Upper lobe of left lung (tissue), 6 donors: Measurements from ENCODE around the gene VWA1. TPM values are rescaled to one million over a fixed set of nuclear protein-coding genes. Genes with fewer than 3 reads are reported as not detected.
"Not testable (repeated sequence)": the region's sequence is repeated elsewhere in the genome, so short reads cannot be mapped to it uniquely, and the experiment has no call there.

Source experiments
- ATAC-seq, 2 donors: fragments of 200-7000 bp; cut with Tn5 transposase; one replicate each; pipeline ENCODE4 v1.9.1; 2022; ENCODE audit warnings: mild to moderate bottlenecking in 2 of 2, moderate library complexity in 2 of 2; ENCODE audit not compliant: low FRiP score in 2 of 2
- DNase-seq, 2 donors: peaks; one replicate each; pipeline ENCODE4 v3.0.0-alpha.2; 2019 to 2020
- H3K27ac ChIP-seq, 4 donors: fragments of 200-600 bp; sonication (generic); one replicate each; pipeline ENCODE4 v1.5.1; 2016 to 2019
- H3K27me3 ChIP-seq, 4 donors: fragments of 200-600 bp; sonication (generic); one replicate each; pipeline ENCODE4 v1.5.1; 2017 to 2019
- H3K36me3 ChIP-seq, 4 donors: fragments of 200-600 bp; sonication (generic); one replicate each; pipeline ENCODE4 v1.5.1; 2016 to 2019
- H3K4me1 ChIP-seq, 4 donors: fragments of 200-600 bp; sonication (generic); one replicate each; pipeline ENCODE4 v1.5.1; 2018 to 2019
- H3K4me3 ChIP-seq, 4 donors: fragments of 200-600 bp; sonication (generic); one replicate each; pipeline ENCODE4 v1.5.1; 2017 to 2019; ENCODE audit warnings: mild to moderate bottlenecking in 2 of 4, moderate library complexity in 1 of 4
- H3K9me3 ChIP-seq, 4 donors: fragments of 200-600 bp; sonication (generic); one replicate each; pipeline ENCODE4 v1.5.1; 2018 to 2019
- CTCF ChIP-seq, 6 experiments: fragments of 450-650 bp in 4 of 6; fragments of 200-600 bp in 2 of 6; sonication (generic) in 2 of 6; IDR thresholded peaks; one replicate each; pipeline ENCODE4 v1.5.1; 2016 to 2019; ENCODE audit warnings: antibody characterized with exemption in 6 of 6
- EP300 ChIP-seq, 4 donors: sonication (generic); formaldehyde crosslinking; IDR thresholded peaks; one replicate each; pipeline ENCODE4 v1.5.1; 2017; ENCODE audit warnings: antibody characterized with exemption in 4 of 4, control low read depth in 2 of 4
- POLR2A ChIP-seq, 4 donors: fragments of 450-650 bp; IDR thresholded peaks; one replicate each; pipeline ENCODE4 v1.5.1; 2016 to 2017; ENCODE audit warnings: antibody characterized with exemption in 4 of 4, mild to moderate bottlenecking in 2 of 4
- POLR2AphosphoS5 ChIP-seq, 2 donors: sonication (generic); formaldehyde crosslinking; IDR thresholded peaks; one replicate each; pipeline ENCODE4 v1.5.1; 2017; ENCODE audit warnings: antibody characterized with exemption in 2 of 2
- WGBS, 2 donors: methylation state at CpG; one replicate each; pipeline ENCODE4 v1.1.5; 2017 to 2018; 5-methylcytosine and 5-hydroxymethylcytosine counted together
- total RNA-seq, 6 donors: library from RNA; depleted of rRNA in 4 of 6; stranded (reverse); fragments of >200 nt in 4 of 6; gene quantifications; one replicate each; pipeline versions ENCODE4 v1.1.0 to v1.2.1, GENCODE V29; 2016 to 2021
- donor health status: DM: no; HTN: no; CAD: no; lungs with moderate emphysema.
- donor health status: DM: no; HTN: yes; CAD: no; lungs with severe emphysema.

The VWA1 gene
- total RNA-seq, 6 donors from 2014 or later: 41.8 to 108 (median 62.5) TPM

DNA sequence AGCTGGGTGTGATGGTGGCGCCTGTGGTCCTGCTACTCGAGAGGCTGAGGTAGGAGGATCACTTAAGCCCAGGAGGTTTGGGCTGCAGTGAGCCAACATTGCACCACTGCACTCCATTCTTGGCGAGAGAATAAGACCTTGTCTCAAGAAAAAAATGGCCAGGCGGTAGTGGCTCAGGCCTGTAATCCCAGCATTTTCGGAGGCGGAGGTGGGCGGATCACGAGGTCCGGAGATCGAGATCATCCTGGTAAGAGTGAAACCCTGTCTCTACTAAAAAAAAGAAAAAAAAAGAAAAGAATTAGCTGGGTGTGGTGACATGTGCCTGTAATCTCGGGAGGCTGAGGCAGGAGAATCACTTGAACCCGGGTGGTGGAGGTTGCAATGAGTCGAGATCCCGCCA, 47.4 kb downstream of the VWA1 start:
- Histone ChIP-seq H3K27me3 (no peaks in the 10 kb centered on the region), H3K27ac (no peak overlapping the region), H3K4me1 (no peaks in the 10 kb centered on the region), H3K4me3 (no peak overlapping the region), H3K9me3 (no peaks in the 10 kb centered on the region), H3K36me3 (peaks cover 18 to 81% (median 64%) of the 10 kb centered on the region in 4 donors)
- DNase-seq: no peak
- TF ChIP-seq EP300 (IDR thresholded peaks at IDR 0.05) (no peak), CTCF (IDR thresholded peaks at IDR 0.05) (no peak), POLR2AphosphoS5 (IDR thresholded peaks at IDR 0.05) (no peak), POLR2A (IDR thresholded peaks at IDR 0.05) (no peak)
- 96 to 97% methylated on average over 14 of the region's 14 CpGs for WGBS, 2 donors
- no peak for ATAC-seq

GRCh38 chr1:1483714-1484113, 48.2 kb downstream of the VWA1 start:
- Histone ChIP-seq H3K27me3 (no peaks in the 10 kb centered on the region), H3K27ac (no peak overlapping the region), H3K9me3 (no peaks in the 10 kb centered on the region), H3K4me1 (no peaks in the 10 kb centered on the region), H3K4me3 (no peak overlapping the region), H3K36me3 (peaks cover 15 to 84% (median 66%) of the 10 kb centered on the region in 4 donors)
- peak in 1 of 2 donors; percentile 80 for DNase-seq
- TF ChIP-seq POLR2A (IDR thresholded peaks at IDR 0.05): no peak
- no peak for TF ChIP-seq EP300 (IDR thresholded peaks at IDR 0.05)
- no peak for TF ChIP-seq CTCF (IDR thresholded peaks at IDR 0.05)
- no peak for TF ChIP-seq POLR2AphosphoS5 (IDR thresholded peaks at IDR 0.05)
- no peak for ATAC-seq
- 88 to 95% methylated on average over 16 of the region's 16 CpGs for WGBS, 2 donors

- H3K36me3 ChIP-seq: peaks cover 7 to 86% (median 68%) of the 10 kb centered on the region in 4 donors
- 88 to 94% methylated on average over 9 to 37 of the region's 46 CpGs for WGBS, 2 donors
- not testable (repeated sequence) for ATAC-seq
Measured at GRCh38 chr1:1484976-1485750, 49.7 kb downstream of the VWA1 start.

DNA sequence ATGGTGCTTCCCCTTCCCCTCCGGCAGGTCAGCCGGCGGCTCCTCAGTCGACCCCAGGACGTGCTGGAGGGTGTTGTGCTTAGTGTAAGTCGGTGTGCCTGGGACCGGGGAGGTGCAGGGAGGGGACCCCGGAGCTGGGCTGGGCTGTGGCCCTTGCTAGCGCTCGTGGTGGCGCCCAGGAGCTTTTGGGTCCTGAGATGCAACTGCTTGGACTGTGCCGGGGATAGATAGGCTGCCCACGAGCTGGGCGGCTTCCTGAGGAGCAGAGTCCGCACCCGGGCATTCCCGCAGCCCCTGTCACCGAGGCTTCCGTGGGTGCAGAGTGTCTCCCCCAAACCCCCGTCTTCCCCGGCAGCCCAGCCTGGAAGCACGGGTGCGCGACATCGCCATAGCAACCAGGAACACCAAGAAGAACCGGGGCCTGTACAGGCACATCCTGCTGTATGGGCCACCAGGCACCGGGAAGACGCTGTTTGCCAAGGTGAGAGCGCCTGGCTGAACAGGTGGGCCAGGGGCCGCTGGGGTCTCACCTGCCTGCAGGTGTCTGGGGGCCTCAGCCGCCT, 50.3 kb downstream of the VWA1 start:
- peak in 1 of 2 donors; percentile 66 for DNase-seq
- not testable (repeated sequence) for H3K4me3 ChIP-seq, H3K27ac ChIP-seq, ATAC-seq, H3K9me3 ChIP-seq, H3K27me3 ChIP-seq, H3K4me1 ChIP-seq
- H3K36me3 ChIP-seq: peaks cover 7 to 87% (median 71%) of the 10 kb centered on the region in 4 donors
- WGBS, 2 donors: 93 to 96% methylated on average over 7 to 26 of the region's 31 CpGs

More at GRCh38 chr1:1484976-1485750, 49.7 kb downstream of the VWA1 start:
- H3K27me3 ChIP-seq, H3K4me1 ChIP-seq, H3K9me3 ChIP-seq, H3K27ac ChIP-seq, H3K4me3 ChIP-seq: not testable (repeated sequence)
- DNase-seq: peak in 1 of 2 donors; percentile 70

GRCh38 chr1:1487701-1488100, 52.2 kb downstream of the VWA1 start:
- 90 to 100% methylated on average over 2 to 18 of the region's 18 CpGs for WGBS, 2 donors
- TF ChIP-seq POLR2A (IDR thresholded peaks at IDR 0.05): no peak
- no peak for TF ChIP-seq EP300 (IDR thresholded peaks at IDR 0.05)
- TF ChIP-seq CTCF (IDR thresholded peaks at IDR 0.05): no peak
- no peak for TF ChIP-seq POLR2AphosphoS5 (IDR thresholded peaks at IDR 0.05)
- Histone ChIP-seq H3K4me3 (no peak overlapping the region), H3K9me3 (no peaks in the 10 kb centered on the region), H3K36me3 (peaks cover 2 to 91% (median 74%) of the 10 kb centered on the region in 4 donors), H3K27me3 (no peaks in the 10 kb centered on the region), H3K27ac (no peak overlapping the region), H3K4me1 (no peaks in the 10 kb centered on the region)
- ATAC-seq (no peak), DNase-seq (peak in 1 of 2 donors; percentile 66)
